Measurements from ENCODE around the gene TYW1B.
"Not testable (repeated sequence)": the region's sequence is repeated elsewhere in the genome, so short reads cannot be mapped to it uniquely, and the experiment has no call there.

DNA sequence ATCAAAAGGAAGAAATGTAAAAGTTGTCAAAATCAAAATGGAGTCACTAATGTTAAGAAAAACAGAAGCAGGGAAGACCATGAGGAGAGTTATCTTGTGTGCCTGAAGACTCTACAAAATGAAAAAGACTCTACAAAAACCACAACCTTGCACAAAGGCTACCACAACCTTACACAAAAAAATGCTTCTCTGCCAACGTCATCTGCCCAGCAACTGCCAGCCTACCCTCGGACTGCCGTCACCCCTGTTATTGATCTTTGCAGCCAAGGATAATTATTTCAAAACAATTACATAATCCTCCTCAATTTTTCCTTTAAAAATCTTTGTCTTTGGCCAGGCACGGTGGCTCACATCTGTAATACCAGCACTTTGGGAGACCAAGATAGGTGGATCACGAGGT, 61.0 kb downstream of the TYW1B start:
- TF ChIP-seq POLR2A, CTCF (IDR thresholded peaks at IDR 0.05): not testable (repeated sequence)

Data from esophagus squamous epithelium (tissue), 4 donors.